K562 (cell line): ENCODE results near the gene RGS9. TPM values are rescaled to one million over a fixed set of nuclear protein-coding genes. Genes with fewer than 3 reads are reported as not detected.

Source experiments
- ATAC-seq: fragments of 200-7000 bp; cut with Tn5 transposase; 3 replicates; pipeline ENCODE4 v1.9.1; 2020; ENCODE audit warnings: moderate library complexity
- BruUV-seq: library from RNA; stranded (reverse); fragments of 400-500 nt; replicated peaks from 2 replicates; lab custom pipeline; 2021; lab: Mats Ljungman, UMichigan
- CTCF ChIA-PET: fragments of 300-600 bp; formaldehyde crosslinking; extraction: SDS; loops from one replicate; lab custom pipeline; 2021; ENCODE audit warnings: low intra/inter-chr PET ratio; lab: Yijun Ruan, JAX
- POLR2A ChIA-PET: fragments of 300-600, 350-650 bp; sonication (Branson Sonifier 250); formaldehyde crosslinking; extraction: SDS; loops from one replicate; lab custom pipeline; 2021; ENCODE audit warnings: antibody characterized with exemption, inconsistent platforms; lab: Yijun Ruan, JAX
- DNase-seq, 4 experiments: peaks; one replicate each; pipeline versions ENCODE4 v3.0.0 to v3.0.0-alpha.2; 2011 to 2018; ENCODE audit warnings: low spot score in 3 of 4, mixed read lengths in 3 of 4; ENCODE audit errors: extremely low read depth in 1 of 4
- FAIRE-seq: peaks from 2 replicates; lab custom pipeline; 2011; peaks lifted over from hg19 to GRCh38; lab: Jason Lieb, UNC
- H2AFZ ChIP-seq: 2 replicates; pipeline ENCODE4 v1.6.0; 2011; ENCODE audit warnings: low read depth, low read length, control low read depth, inconsistent platforms
- H3K27ac ChIP-seq: fragments of 200-600 bp; 3 replicates; pipeline ENCODE4 v1.8.0; 2011; ENCODE audit warnings: low read depth, mild to moderate bottlenecking, control low read depth, inconsistent platforms, low read length, moderate library complexity, mixed read lengths; ENCODE audit errors: extremely low read depth
- H3K27me3 ChIP-seq, 2 experiments: fragments of 300-600 bp in 1 of 2; 2 replicates in 1 of 2; 3 replicates in 1 of 2; pipeline versions ENCODE4 v1.6.0 to v1.8.0; 2011; ENCODE audit warnings: inconsistent platforms in 2 of 2, low read length in 2 of 2, mild to moderate bottlenecking in 1 of 2, mixed read lengths in 1 of 2, moderate library complexity in 1 of 2; ENCODE audit not compliant: control insufficient read depth in 2 of 2, insufficient read depth in 2 of 2
- H3K36me3 ChIP-seq: fragments of 300-600 bp; 3 replicates; pipeline ENCODE4 v1.8.0; 2011; ENCODE audit warnings: mild to moderate bottlenecking, low read length, inconsistent platforms; ENCODE audit not compliant: control insufficient read depth, insufficient read depth
- H3K4me1 ChIP-seq, 2 experiments: fragments of 200-600 bp in 1 of 2; replicated peaks in 1 of 2; 2 replicates in 1 of 2; 3 replicates in 1 of 2; pipeline versions ENCODE4 v1.5.1 to v1.8.0; 2011; ENCODE audit warnings: inconsistent platforms in 2 of 2, low read length in 2 of 2, mild to moderate bottlenecking in 1 of 2, mixed read lengths in 1 of 2, moderate library complexity in 1 of 2; ENCODE audit not compliant: control insufficient read depth in 2 of 2, insufficient read depth in 2 of 2
- H3K4me2 ChIP-seq: 2 replicates; pipeline ENCODE4 v1.6.1; 2011; ENCODE audit warnings: low read length, control low read depth, inconsistent platforms, mixed read lengths; ENCODE audit not compliant: insufficient read depth
- H3K4me3 ChIP-seq: fragments of 200-600 bp; sonication (generic), shearing (Covaris generic); 2 replicates; pipeline ENCODE4 v1.5.1; 2016; ENCODE audit warnings: control low read depth, inconsistent platforms
- H3K79me2 ChIP-seq: fragments of 200-600 bp; 3 replicates; pipeline ENCODE4 v1.8.0; 2011; ENCODE audit warnings: low read length, inconsistent platforms; ENCODE audit not compliant: control insufficient read depth, insufficient read depth
- H3K9ac ChIP-seq, 2 experiments: 2 replicates each; pipeline versions ENCODE4 v1.6.0 to v1.6.1; 2011; ENCODE audit warnings: low read depth in 2 of 2, low read length in 2 of 2, control low read depth in 1 of 2, inconsistent platforms in 1 of 2, mild to moderate bottlenecking in 1 of 2, mixed read lengths in 1 of 2; ENCODE audit not compliant: insufficient read depth in 1 of 2
- H3K9me1 ChIP-seq: one replicate; pipeline ENCODE4 v1.6.0; 2011; ENCODE audit warnings: inconsistent platforms, mild to moderate bottlenecking, low read length, moderate library complexity; ENCODE audit not compliant: control insufficient read depth, insufficient read depth
- H3K9me3 ChIP-seq: replicated peaks from 2 replicates; pipeline ENCODE4 v1.5.1; 2011; ENCODE audit warnings: low read depth, low read length, inconsistent platforms; ENCODE audit not compliant: control insufficient read depth, insufficient read depth
- H4K20me1 ChIP-seq: replicated peaks from 2 replicates; pipeline ENCODE4 v1.6.1; 2011; ENCODE audit warnings: low read length, inconsistent platforms, mixed read lengths; ENCODE audit not compliant: control insufficient read depth, insufficient read depth
- BRD9 ChIP-seq: fragments of 450-650 bp; IDR thresholded peaks from 2 replicates; pipeline ENCODE4 v1.6.1; 2018; ENCODE audit warnings: low read depth; ENCODE audit not compliant: partially characterized antibody
- DACH1 ChIP-seq: fragments of 450-650 bp; IDR thresholded peaks from 2 replicates; pipeline ENCODE4 v1.6.1; 2018; ENCODE audit not compliant: partially characterized antibody
- DNMT1 ChIP-seq: fragments of 450-650 bp; IDR thresholded peaks from 2 replicates; pipeline ENCODE4 v1.6.1; 2016; ENCODE audit warnings: antibody characterized with exemption, mild to moderate bottlenecking
- HDAC1 ChIP-seq, 2 experiments: fragments of 450-650 bp; IDR thresholded peaks; 2 replicates each; pipeline ENCODE4 v1.6.1; 2016 to 2017; ENCODE audit warnings: inconsistent platforms in 1 of 2, mild to moderate bottlenecking in 1 of 2, moderate library complexity in 1 of 2
- KDM1A ChIP-seq, 2 experiments: fragments of 450-650 bp; IDR thresholded peaks; 2 replicates each; pipeline ENCODE4 v1.6.1; 2016; ENCODE audit warnings: mild to moderate bottlenecking in 2 of 2
- KLF10 ChIP-seq: fragments of 250-450 bp; sonication (Bioruptor Pico); IDR thresholded peaks from 2 replicates; pipeline ENCODE4 v1.6.1; 2021; ENCODE audit warnings: matching md5 sums
- MEIS2 ChIP-seq: fragments of 450-650 bp; IDR thresholded peaks from 2 replicates; pipeline ENCODE4 v1.6.1; 2014; ENCODE audit warnings: mild to moderate bottlenecking; ENCODE audit not compliant: partially characterized antibody
- NFE2 ChIP-seq: IDR thresholded peaks from 2 replicates; pipeline ENCODE4 v1.6.1; 2014; ENCODE audit warnings: antibody characterized with exemption, low read depth
- NUFIP1 ChIP-seq: fragments of 450-650 bp; IDR thresholded peaks from 2 replicates; pipeline ENCODE4 v1.6.1; 2018; ENCODE audit not compliant: partially characterized antibody
- SMARCB1 ChIP-seq: IDR thresholded peaks from 2 replicates; pipeline ENCODE4 v1.6.1; 2011; ENCODE audit warnings: improper control_type of control experiment, low read depth; ENCODE audit not compliant: insufficient read length
- TARDBP ChIP-seq: fragments of 450-650 bp; IDR thresholded peaks from 2 replicates; pipeline ENCODE4 v1.6.1; 2016
- XRCC4 ChIP-seq: IDR thresholded peaks from one replicate; pipeline ENCODE4 v1.6.1; 2011; ENCODE audit not compliant: insufficient read depth, insufficient read length; ENCODE audit errors: extremely low read depth
- ZC3H4 ChIP-seq: sonication (generic); formaldehyde crosslinking; IDR thresholded peaks from 2 replicates; pipeline ENCODE4 v1.9.0; 2021; ENCODE audit warnings: missing genetic modification reagents, borderline replicate concordance
- ZNF354B ChIP-seq: fragments of 250-450 bp; sonication (Bioruptor Pico); IDR thresholded peaks from 2 replicates; pipeline ENCODE4 v1.4.0; 2020
- ZNF696 ChIP-seq: fragments of 250-450 bp; sonication (Bioruptor Pico); conservative IDR thresholded peaks from 2 replicates; pipeline ENCODE4 v1.4.0; 2020; ENCODE audit warnings: mild to moderate bottlenecking, moderate library complexity
- WGBS: fragments of 100-300 bp; shearing (Covaris generic); methylation state at CpG from one replicate; pipeline ENCODE4 v1.1.6; 2016; ENCODE audit warnings: low coverage, mixed read lengths; ENCODE audit not compliant: insufficient coverage; ENCODE audit errors: missing lambda C conversion rate; 5-methylcytosine and 5-hydroxymethylcytosine counted together
- in situ Hi-C: fragments of 300-500 bp; cut with MboI; formaldehyde crosslinking; loops from 4 replicates; pipeline ENCODE4 v1.15.0; 2018; ENCODE audit warnings: inconsistent platforms, mixed read lengths
- intact Hi-C: fragments of 100-400 bp; cut with micrococcal nuclease; formaldehyde crosslinking; loops from 2 replicates; pipeline ENCODE4 v1.14.2; 2022
- polyA plus RNA-seq, 8 experiments: library from polyadenylated mRNA; depleted of rRNA in 4 of 8; stranded (reverse) in 5 of 8; unstranded in 3 of 8; fragments of >200 nt; fragmentation: Nextera tagmentation in 2 of 8; fragmentation: Illumina TruSeq in 1 of 8; extraction: Ambion mirVana in 2 of 8; extraction: Trizol in 1 of 8; gene quantifications; 2 replicates each; pipeline versions ENCODE4 v1.2.1 to v1.2.3, GENCODE V29; 2011 to 2014; ENCODE audit warnings: inconsistent platforms in 1 of 8, missing spikeins in 1 of 8
- total RNA-seq, 7 experiments: library from RNA; depleted of rRNA in 6 of 7; stranded (reverse); fragments of >200 nt in 6 of 7; fragmentation: Illumina TruSeq in 2 of 7; extraction: Trizol in 2 of 7; gene quantifications; 2 replicates each; pipeline versions ENCODE4 v1.2.1 to v1.2.3, GENCODE V29; 2011 to 2021; ENCODE audit warnings: low replicate concordance in 1 of 7

The RGS9 gene
- total and polyA plus RNA-seq, 9 of the 15 experiments (the other 6 are each of a cell fraction or from before 2014, with no cell fraction given) = 0.18 to 1.4 (median 0.55) TPM

DNA sequence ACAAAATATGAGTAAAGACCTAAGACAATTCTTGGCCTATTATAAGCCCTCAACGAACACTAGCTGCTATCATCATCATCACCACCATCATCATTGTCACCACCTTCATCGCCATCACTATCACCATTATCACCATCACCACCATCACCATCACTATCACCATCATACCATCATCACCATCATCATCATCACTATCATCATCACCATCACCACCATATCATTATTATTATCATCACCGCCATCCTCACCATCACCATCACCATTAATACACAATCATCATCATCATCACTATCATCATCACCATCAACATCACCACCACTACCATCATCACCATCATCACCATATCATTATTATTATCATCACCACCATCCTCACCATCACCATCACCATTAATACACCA lies 82.5 kb downstream of the RGS9 start (continued):
- TF ChIP-seq TARDBP = no peak
- TF ChIP-seq ZC3H4 (CRISPR knock-in tag) = no peak
- 0 out of 4 replicates have a peak, but pooled peaks of 1 of the 2 experiments have one; percentile 10 for TF ChIP-seq KDM1A (IDR thresholded peaks at IDR 0.05)
- TF ChIP-seq HDAC1 (IDR thresholded peaks at IDR 0.05) = 0 out of 4 replicates have a peak, but pooled peaks of 1 of the 2 experiments have one; percentile 15

DNA sequence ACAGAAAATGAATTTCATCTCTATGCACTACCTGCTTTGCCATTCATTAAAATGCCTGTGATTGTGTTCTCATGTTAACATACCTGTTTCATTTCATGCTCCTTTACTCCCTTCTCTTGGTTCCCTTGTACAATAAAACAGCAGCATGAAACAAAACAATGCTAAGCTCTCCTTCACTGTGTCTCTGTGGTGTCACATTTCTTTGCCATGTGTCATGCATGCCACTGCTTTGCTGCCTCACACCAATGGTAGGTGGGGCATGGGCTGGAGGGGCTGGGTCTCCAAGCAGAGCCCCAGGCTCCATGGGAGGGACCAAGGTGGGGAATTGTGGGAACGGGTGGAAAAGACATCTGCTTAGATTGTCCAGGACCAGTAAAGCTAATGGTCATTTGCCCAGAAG lies 83.6 kb downstream of the RGS9 start:
- BruUV-seq = no TSS peak
- Histone ChIP-seq H3K27me3 (peaks cover 21 to 39% of the 10 kb centered on the region in 2 experiments), H2AFZ (no peak overlapping the region), H3K9me1 (no peaks in the 10 kb centered on the region), H3K36me3 (no peaks in the 10 kb centered on the region), H3K4me3 (no peak overlapping the region), H3K9ac (no peak overlapping the region), H3K9me3 (no peaks in the 10 kb centered on the region), H3K27ac (no peak overlapping the region), H3K4me1 (peaks cover 0 to 5% of the 10 kb centered on the region in 2 experiments; a peak in 1 of 5 replicates), H3K4me2 (no peak overlapping the region), H4K20me1 (no peaks in the 10 kb centered on the region), H3K79me2 (no peaks in the 10 kb centered on the region)
- TF ChIP-seq KLF10 (no peak), DNMT1 (no peak), NUFIP1 (no peak), MEIS2 (no peak), SMARCB1 (no peak), NFE2 (no peak), XRCC4 (no peak), ZNF696 (CRISPR knock-in tag) (no peak), ZNF354B (CRISPR knock-in tag) (no peak), BRD9 (no peak), DACH1 (no peak)
- in situ Hi-C loops (no loop called here), intact Hi-C loops (no loop called here)
- POLR2A ChIA-PET = no interaction called here
- ATAC-seq (no peak), DNase-seq (no peak), FAIRE-seq (no peak)
- CTCF ChIA-PET = no interaction called here
- 0% methylated on average over 1 of the region's 1 CpG for WGBS
